HepG2 (cell line): Measurements from ENCODE around the gene METRN. TPM values are rescaled to one million over a fixed set of nuclear protein-coding genes. Genes with fewer than 3 reads are reported as not detected.

Experiments used
- ARHGAP35 ChIP-seq: sonication (generic); formaldehyde crosslinking; IDR thresholded peaks from 2 replicates; pipeline ENCODE4 v1.9.0; 2022; ENCODE audit warnings: mild to moderate bottlenecking, inconsistent platforms, moderate library complexity, missing genetic modification reagents, borderline replicate concordance
- FOSL2 ChIP-seq: sonication (generic); formaldehyde crosslinking; IDR thresholded peaks from 2 replicates; pipeline ENCODE4 v1.4.0; 2020; ENCODE audit warnings: missing genetic modification reagents
- HOXD1 ChIP-seq: sonication (generic); formaldehyde crosslinking; IDR thresholded peaks from 2 replicates; pipeline ENCODE4 v1.5.0; 2020; ENCODE audit warnings: missing genetic modification reagents
- MTA1 ChIP-seq: sonication (generic); formaldehyde crosslinking; IDR thresholded peaks from 2 replicates; pipeline ENCODE4 v1.4.0; 2020; ENCODE audit warnings: missing genetic modification reagents, mild to moderate bottlenecking, borderline replicate concordance
- NCOA2 ChIP-seq: sonication (generic); formaldehyde crosslinking; IDR thresholded peaks from 2 replicates; pipeline ENCODE4 v1.8.0; 2022; ENCODE audit warnings: inconsistent platforms
- RFX5 ChIP-seq: IDR thresholded peaks from 2 replicates; pipeline ENCODE4 v1.6.1; 2011; ENCODE audit warnings: low read depth, low read length, improper control_type of control experiment
- SKI ChIP-seq: fragments of 450-650 bp; IDR thresholded peaks from one replicate; pipeline ENCODE4 v1.6.1; 2018; ENCODE audit warnings: mild to moderate bottlenecking; ENCODE audit not compliant: partially characterized antibody
- SMYD3 ChIP-seq: sonication (generic); formaldehyde crosslinking; IDR thresholded peaks from 2 replicates; pipeline ENCODE4 v1.8.1; 2023; ENCODE audit warnings: mild to moderate bottlenecking, missing genetic modification reagents
- TCF12 ChIP-seq, 2 experiments: fragments of 450-650 bp in 1 of 2; sonication (generic) in 1 of 2; formaldehyde crosslinking in 1 of 2; IDR thresholded peaks; 2 replicates each; pipeline versions ENCODE4 v1.6.1 to v1.8.0; 2017 to 2022; ENCODE audit warnings: antibody characterized with exemption in 1 of 2, mild to moderate bottlenecking in 1 of 2, missing genetic modification reagents in 1 of 2, moderate library complexity in 1 of 2
- TOE1 ChIP-seq: sonication (generic); formaldehyde crosslinking; IDR thresholded peaks from 2 replicates; pipeline ENCODE4 v1.4.0; 2020; ENCODE audit warnings: mild to moderate bottlenecking, missing genetic modification reagents
- ZNF260 ChIP-seq: sonication (generic); formaldehyde crosslinking; IDR thresholded peaks from 2 replicates; pipeline ENCODE4 v1.4.0; 2020; ENCODE audit warnings: missing genetic modification reagents, low read depth, mild to moderate bottlenecking, borderline replicate concordance
- ZNF33B ChIP-seq: sonication (generic); formaldehyde crosslinking; IDR thresholded peaks from 2 replicates; pipeline ENCODE4 v1.5.1; 2020; ENCODE audit warnings: mild to moderate bottlenecking, missing genetic modification reagents
- ZNF460 ChIP-seq: sonication (generic); formaldehyde crosslinking; IDR thresholded peaks from 2 replicates; pipeline ENCODE4 v1.5.1; 2020; ENCODE audit warnings: missing genetic modification reagents, mild to moderate bottlenecking, borderline replicate concordance
- ZNF709 ChIP-seq: sonication (generic); formaldehyde crosslinking; IDR thresholded peaks from 2 replicates; pipeline ENCODE4 v1.5.0; 2020; ENCODE audit warnings: mild to moderate bottlenecking, missing genetic modification reagents
- ZNF747 ChIP-seq: sonication (generic); formaldehyde crosslinking; IDR thresholded peaks from 2 replicates; pipeline ENCODE4 v1.8.1; 2023; ENCODE audit warnings: missing genetic modification reagents, mild to moderate bottlenecking, borderline replicate concordance
- ZNF816 ChIP-seq: sonication (generic); formaldehyde crosslinking; IDR thresholded peaks from 2 replicates; pipeline ENCODE4 v1.8.0; 2022; ENCODE audit warnings: missing genetic modification reagents, mild to moderate bottlenecking, borderline replicate concordance
- polyA plus RNA-seq, 8 experiments: library from polyadenylated mRNA; depleted of rRNA in 3 of 8; stranded (reverse) in 7 of 8; unstranded in 1 of 8; fragments of >200 nt; fragmentation: Illumina TruSeq in 4 of 8; extraction: Trizol in 4 of 8; gene quantifications; 2 replicates each; pipeline versions ENCODE4 v1.2.1 to v1.2.3, GENCODE V29; 2011 to 2016; ENCODE audit warnings: low read depth in 4 of 8, missing spikeins in 1 of 8, mixed read lengths in 1 of 8; ENCODE audit not compliant: insufficient read depth in 1 of 8
- total RNA-seq, 5 experiments: library from RNA; depleted of rRNA; stranded (reverse); fragments of >200 nt; fragmentation: Illumina TruSeq; extraction: Trizol; gene quantifications; 2 replicates each; pipeline ENCODE4 v1.2.3, GENCODE V29; 2016; ENCODE audit warnings: low read depth in 1 of 5
- TF ChIP-seq, protein P1 (sequence below): conservative IDR thresholded peaks from 2 replicates; pipeline ENCODE4 v1.6.1; 2018; ENCODE audit warnings: missing genetic modification reagents
- TF ChIP-seq, protein P2 (sequence below): sonication (generic); formaldehyde crosslinking; IDR thresholded peaks from 2 replicates; pipeline ENCODE4 v1.8.0; 2023; ENCODE audit warnings: mild to moderate bottlenecking, missing genetic modification reagents
- TF ChIP-seq, protein P3 (sequence below): sonication (generic); formaldehyde crosslinking; IDR thresholded peaks from 2 replicates; pipeline ENCODE4 v1.4.0; 2020; ENCODE audit warnings: mild to moderate bottlenecking, missing genetic modification reagents
- TF ChIP-seq, protein P4 (sequence below): sonication (generic); formaldehyde crosslinking; IDR thresholded peaks from 2 replicates; pipeline ENCODE4 v1.4.0; 2020; ENCODE audit warnings: missing genetic modification reagents

The METRN gene
- total and polyA plus RNA-seq, 2 of the 13 experiments (the other 11 are each of a cell fraction or from before 2014, with no cell fraction given), result 25.5 to 46.1 TPM

DNA sequence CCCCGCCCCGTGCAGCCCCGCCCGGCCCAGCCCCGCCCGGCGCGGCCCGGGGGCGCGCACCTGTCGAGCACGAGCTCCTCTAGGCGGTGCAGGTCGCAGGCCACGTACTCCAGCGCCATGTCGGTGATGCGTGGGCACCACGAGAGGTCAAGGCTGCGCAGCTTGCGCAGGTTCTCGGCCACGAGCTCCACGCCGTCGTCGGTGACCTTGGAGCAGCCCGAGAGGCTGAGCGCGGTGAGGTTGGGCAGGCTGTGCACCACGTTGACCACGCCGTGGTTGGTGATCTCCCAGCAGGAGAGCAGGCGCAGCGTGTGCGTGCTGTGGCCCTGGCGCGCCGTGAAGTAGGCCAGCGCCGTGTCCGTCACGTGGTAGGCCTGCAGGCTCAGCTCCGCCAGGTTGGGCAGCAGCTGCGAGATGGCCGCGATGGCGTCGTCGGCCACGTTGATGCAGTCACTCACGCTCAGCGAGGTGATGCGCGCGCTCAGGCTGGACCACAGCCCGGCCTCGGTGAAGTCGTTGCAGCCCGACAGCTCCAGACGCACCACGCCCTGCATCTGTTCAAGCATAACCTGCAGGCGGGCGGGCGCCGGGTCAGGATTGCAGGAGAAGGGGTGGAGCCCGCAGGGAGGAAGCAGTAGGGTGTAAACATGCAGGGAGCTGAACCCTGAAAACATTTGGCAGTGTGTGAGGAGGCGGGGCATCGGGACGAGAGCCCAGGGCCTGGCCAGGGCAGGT lies 19.4 kb upstream of the METRN start (continued):
- TF ChIP-seq, protein P1, sequence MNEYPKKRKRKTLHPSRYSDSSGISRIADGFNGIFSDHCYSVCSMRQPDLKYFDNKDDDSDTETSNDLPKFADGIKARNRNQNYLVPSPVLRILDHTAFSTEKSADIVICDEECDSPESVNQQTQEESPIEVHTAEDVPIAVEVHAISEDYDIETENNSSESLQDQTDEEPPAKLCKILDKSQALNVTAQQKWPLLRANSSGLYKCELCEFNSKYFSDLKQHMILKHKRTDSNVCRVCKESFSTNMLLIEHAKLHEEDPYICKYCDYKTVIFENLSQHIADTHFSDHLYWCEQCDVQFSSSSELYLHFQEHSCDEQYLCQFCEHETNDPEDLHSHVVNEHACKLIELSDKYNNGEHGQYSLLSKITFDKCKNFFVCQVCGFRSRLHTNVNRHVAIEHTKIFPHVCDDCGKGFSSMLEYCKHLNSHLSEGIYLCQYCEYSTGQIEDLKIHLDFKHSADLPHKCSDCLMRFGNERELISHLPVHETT (CRISPR knock-in tag), result 0 out of 2 replicates have a peak, but pooled peaks have one; percentile 33
- no peak for TF ChIP-seq SKI
- TF ChIP-seq ZNF816 (CRISPR knock-in tag), result no peak
- 0 out of 2 replicates have a peak, but pooled peaks have one; percentile 47 for TF ChIP-seq ZNF747 (CRISPR knock-in tag)
- TF ChIP-seq MTA1 (CRISPR knock-in tag), result peak; percentile 32; the same call in 1 of the 2 replicates
- TF ChIP-seq SMYD3 (CRISPR knock-in tag), result no peak
- no peak for TF ChIP-seq FOSL2 (CRISPR knock-in tag)
- TF ChIP-seq NCOA2, result 0 out of 2 replicates have a peak, but pooled peaks have one; percentile 22
- TF ChIP-seq TOE1 (CRISPR knock-in tag), result no peak
- TF ChIP-seq, protein P2, sequence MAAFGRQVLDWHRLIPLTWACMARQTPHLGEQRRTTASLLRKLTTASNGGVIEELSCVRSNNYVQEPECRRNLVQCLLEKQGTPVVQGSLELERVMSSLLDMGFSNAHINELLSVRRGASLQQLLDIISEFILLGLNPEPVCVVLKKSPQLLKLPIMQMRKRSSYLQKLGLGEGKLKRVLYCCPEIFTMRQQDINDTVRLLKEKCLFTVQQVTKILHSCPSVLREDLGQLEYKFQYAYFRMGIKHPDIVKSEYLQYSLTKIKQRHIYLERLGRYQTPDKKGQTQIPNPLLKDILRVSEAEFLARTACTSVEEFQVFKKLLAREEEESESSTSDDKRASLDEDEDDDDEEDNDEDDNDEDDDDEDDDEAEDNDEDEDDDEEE, result peak; percentile 52
- TF ChIP-seq, protein P3, sequence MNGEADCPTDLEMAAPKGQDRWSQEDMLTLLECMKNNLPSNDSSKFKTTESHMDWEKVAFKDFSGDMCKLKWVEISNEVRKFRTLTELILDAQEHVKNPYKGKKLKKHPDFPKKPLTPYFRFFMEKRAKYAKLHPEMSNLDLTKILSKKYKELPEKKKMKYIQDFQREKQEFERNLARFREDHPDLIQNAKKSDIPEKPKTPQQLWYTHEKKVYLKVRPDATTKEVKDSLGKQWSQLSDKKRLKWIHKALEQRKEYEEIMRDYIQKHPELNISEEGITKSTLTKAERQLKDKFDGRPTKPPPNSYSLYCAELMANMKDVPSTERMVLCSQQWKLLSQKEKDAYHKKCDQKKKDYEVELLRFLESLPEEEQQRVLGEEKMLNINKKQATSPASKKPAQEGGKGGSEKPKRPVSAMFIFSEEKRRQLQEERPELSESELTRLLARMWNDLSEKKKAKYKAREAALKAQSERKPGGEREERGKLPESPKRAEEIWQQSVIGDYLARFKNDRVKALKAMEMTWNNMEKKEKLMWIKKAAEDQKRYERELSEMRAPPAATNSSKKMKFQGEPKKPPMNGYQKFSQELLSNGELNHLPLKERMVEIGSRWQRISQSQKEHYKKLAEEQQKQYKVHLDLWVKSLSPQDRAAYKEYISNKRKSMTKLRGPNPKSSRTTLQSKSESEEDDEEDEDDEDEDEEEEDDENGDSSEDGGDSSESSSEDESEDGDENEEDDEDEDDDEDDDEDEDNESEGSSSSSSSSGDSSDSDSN (CRISPR knock-in tag), result peak; percentile 74
- TF ChIP-seq TCF12 (IDR thresholded peaks at IDR 0.05), result no peak
- TF ChIP-seq TCF12 (CRISPR knock-in tag; IDR thresholded peaks at IDR 0.05), result 0 out of 2 replicates have a peak, but pooled peaks have one; percentile 41
- TF ChIP-seq, protein P4, sequence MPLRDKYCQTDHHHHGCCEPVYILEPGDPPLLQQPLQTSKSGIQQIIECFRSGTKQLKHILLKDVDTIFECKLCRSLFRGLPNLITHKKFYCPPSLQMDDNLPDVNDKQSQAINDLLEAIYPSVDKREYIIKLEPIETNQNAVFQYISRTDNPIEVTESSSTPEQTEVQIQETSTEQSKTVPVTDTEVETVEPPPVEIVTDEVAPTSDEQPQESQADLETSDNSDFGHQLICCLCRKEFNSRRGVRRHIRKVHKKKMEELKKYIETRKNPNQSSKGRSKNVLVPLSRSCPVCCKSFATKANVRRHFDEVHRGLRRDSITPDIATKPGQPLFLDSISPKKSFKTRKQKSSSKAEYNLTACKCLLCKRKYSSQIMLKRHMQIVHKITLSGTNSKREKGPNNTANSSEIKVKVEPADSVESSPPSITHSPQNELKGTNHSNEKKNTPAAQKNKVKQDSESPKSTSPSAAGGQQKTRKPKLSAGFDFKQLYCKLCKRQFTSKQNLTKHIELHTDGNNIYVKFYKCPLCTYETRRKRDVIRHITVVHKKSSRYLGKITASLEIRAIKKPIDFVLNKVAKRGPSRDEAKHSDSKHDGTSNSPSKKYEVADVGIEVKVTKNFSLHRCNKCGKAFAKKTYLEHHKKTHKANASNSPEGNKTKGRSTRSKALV (CRISPR knock-in tag), result peak; percentile 99
- TF ChIP-seq HOXD1, result 0 out of 2 replicates have a peak, but pooled peaks have one; percentile 37
- peak; percentile 54; the same call in 1 of the 2 replicates for TF ChIP-seq ZNF709
- TF ChIP-seq ZNF460, result no peak
- TF ChIP-seq ZNF260 (CRISPR knock-in tag), result no peak
- no peak for TF ChIP-seq RFX5
- TF ChIP-seq ARHGAP35, result peak; percentile 77
- no peak for TF ChIP-seq ZNF33B (CRISPR knock-in tag)
